Skeletal muscle satellite cell (primary cell): Measurements from ENCODE around the gene ITGA1. TPM values are rescaled to one million over a fixed set of nuclear protein-coding genes. Genes with fewer than 3 reads are reported as not detected.

Experiments
- H3K27me3 ChIP-seq: 2 replicates; pipeline ENCODE4 v1.7.0; 2013; ENCODE audit warnings: low read length; ENCODE audit not compliant: control insufficient read depth, insufficient read depth
- H3K36me3 ChIP-seq: 2 replicates; pipeline ENCODE4 v1.7.0; 2013; ENCODE audit warnings: mild to moderate bottlenecking, control low read depth, low read length; ENCODE audit not compliant: insufficient read depth
- H3K4me1 ChIP-seq: 2 replicates; pipeline ENCODE4 v1.7.0; 2013; ENCODE audit warnings: low read length; ENCODE audit not compliant: control insufficient read depth, insufficient read depth
- H3K4me2 ChIP-seq: 2 replicates; pipeline ENCODE4 v1.7.0; 2013; ENCODE audit warnings: mild to moderate bottlenecking, low read length
- H3K4me3 ChIP-seq: 2 replicates; pipeline ENCODE4 v1.7.0; 2013; ENCODE audit warnings: low read length
- H3K9ac ChIP-seq: 2 replicates; pipeline ENCODE4 v1.7.0; 2013; ENCODE audit warnings: mild to moderate bottlenecking, low read depth, low read length, moderate library complexity
- H3K9me3 ChIP-seq: replicated peaks from 2 replicates; pipeline ENCODE4 v1.7.0; 2013; ENCODE audit warnings: mild to moderate bottlenecking, control low read depth, low read length
- small RNA-seq: library from RNA; depleted of rRNA; stranded (forward); fragments of <200 nt; gene quantifications from one replicate; pipeline ENCODE3, GENCODE V24; 2012

ITGA1 gene

GRCh38 chr5:53006911-53007890 lies 219.5 kb downstream of the ITGA1 start:
- Histone ChIP-seq H3K4me2 (no peak overlapping the region), H3K4me3 (no peak overlapping the region), H3K9me3 (no peaks in the 10 kb centered on the region), H3K4me1 (peaks cover 46% of the 10 kb centered on the region), H3K27me3 (no peaks in the 10 kb centered on the region), H3K9ac (no peak overlapping the region), H3K36me3 (no peaks in the 10 kb centered on the region)

DNA sequence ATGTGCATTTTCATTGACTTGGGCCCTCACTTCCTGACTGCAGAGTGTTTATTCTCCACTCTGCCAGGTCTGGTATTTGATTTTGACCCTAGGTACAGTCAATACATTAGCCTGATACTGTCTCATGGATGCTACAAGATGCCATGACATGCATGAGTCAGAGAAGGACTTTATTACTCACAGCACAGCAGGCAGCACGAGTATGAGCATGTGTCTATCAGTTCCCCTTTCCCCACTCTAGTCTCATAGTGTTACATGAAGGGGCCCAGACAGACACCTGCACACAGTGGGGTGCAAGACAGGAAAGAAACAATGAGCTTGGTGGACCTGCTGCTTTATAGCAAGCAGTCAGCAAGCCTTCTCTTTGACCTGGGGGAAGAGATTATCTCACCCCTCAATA lies 221.0 kb downstream of the ITGA1 start:
- Histone ChIP-seq H3K4me1 (peaks cover 40% of the 10 kb centered on the region), H3K9ac (no peak overlapping the region), H3K36me3 (no peaks in the 10 kb centered on the region)

More for the DNA sequence above, 221.0 kb downstream of the ITGA1 start:
- H3K4me3 ChIP-seq = no peak overlapping the region
- H3K9me3 ChIP-seq = no peaks in the 10 kb centered on the region
- H3K27me3 ChIP-seq = no peaks in the 10 kb centered on the region
- H3K4me2 ChIP-seq = no peak overlapping the region

Small RNA genes lying within 50 kb of the gene (small RNA-seq; reads per million reads assigned to genes)
- not detected for gene B3GNTL1P1
